SK-N-MC (cell line): ENCODE measurements around the gene NINJ2.

Experiments used
- DNase-seq: peaks from one replicate; pipeline ENCODE4 v3.0.0-alpha.2; 2011; ENCODE audit warnings: low read depth, low spot score
- H3K27ac ChIP-seq: fragments of 200-600 bp; sonication (generic); 2 replicates; pipeline ENCODE4 v1.5.1; 2016; ENCODE audit warnings: mixed run types
- H3K36me3 ChIP-seq: fragments of 200-600 bp; sonication (generic); 2 replicates; pipeline ENCODE4 v1.6.1; 2017; ENCODE audit warnings: antibody characterized with exemption, low read length, mixed read lengths; ENCODE audit not compliant: insufficient read depth
- H3K4me3 ChIP-seq: fragments of 200-600 bp; sonication (generic); 2 replicates; pipeline ENCODE4 v1.5.1; 2016
- H3K9ac ChIP-seq: fragments of 200-600 bp; sonication (generic); 2 replicates; pipeline ENCODE4 v1.8.0; 2017; ENCODE audit warnings: mixed run types, mixed read lengths; ENCODE audit not compliant: insufficient read length
- H3K9me3 ChIP-seq: fragments of 200-600 bp; sonication (generic); 2 replicates; pipeline ENCODE4 v1.6.1; 2017; ENCODE audit warnings: low read depth, mild to moderate bottlenecking, antibody characterized with exemption, low read length, moderate library complexity, mixed read lengths
- EZH2 ChIP-seq: fragments of 200-600 bp; sonication (generic); IDR thresholded peaks from one replicate; pipeline ENCODE4 v1.6.1; 2017; ENCODE audit warnings: antibody characterized with exemption
- FOXP2 ChIP-seq: optimal IDR thresholded peaks from 2 replicates; pipeline ENCODE3; 2011; ENCODE audit warnings: mild to moderate bottlenecking, moderate library complexity; ENCODE audit not compliant: insufficient read depth; ENCODE audit errors: extremely low read length, control extremely low read depth
- POLR2AphosphoS5 ChIP-seq: IDR thresholded peaks from 2 replicates; pipeline ENCODE4 v1.6.1; 2012; ENCODE audit warnings: mild to moderate bottlenecking, low read depth, low read length, borderline replicate concordance

Gene NINJ2

DNA sequence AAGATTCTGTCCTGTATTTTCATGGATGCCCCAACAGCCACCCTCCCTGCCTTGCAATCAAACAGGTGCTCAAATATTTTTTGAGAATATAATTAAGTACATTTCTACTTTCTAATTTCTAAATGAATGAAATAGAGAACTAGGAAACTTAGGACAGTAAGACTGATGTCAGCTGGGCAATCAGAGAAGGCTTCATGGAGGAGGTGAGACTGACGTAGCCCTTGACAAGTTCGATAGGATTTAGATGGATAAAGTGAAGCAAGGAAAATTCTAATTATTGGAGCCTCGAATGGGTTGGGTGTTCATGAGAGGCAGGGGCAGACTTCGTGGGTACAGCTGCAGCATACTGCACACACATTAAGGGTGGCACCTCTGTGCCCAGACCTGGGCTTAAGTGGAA lies 36.0 kb downstream of the NINJ2 start:
- no peaks in the 10 kb centered on the region for H3K9me3 ChIP-seq
- no peak for TF ChIP-seq POLR2AphosphoS5
- no peak for TF ChIP-seq FOXP2
- no peak for TF ChIP-seq EZH2
- no peak for DNase-seq
- H3K4me3 ChIP-seq = no peak overlapping the region
- no peaks in the 10 kb centered on the region for H3K36me3 ChIP-seq
- H3K27ac ChIP-seq = no peak overlapping the region
- H3K9ac ChIP-seq = no peak overlapping the region

DNA sequence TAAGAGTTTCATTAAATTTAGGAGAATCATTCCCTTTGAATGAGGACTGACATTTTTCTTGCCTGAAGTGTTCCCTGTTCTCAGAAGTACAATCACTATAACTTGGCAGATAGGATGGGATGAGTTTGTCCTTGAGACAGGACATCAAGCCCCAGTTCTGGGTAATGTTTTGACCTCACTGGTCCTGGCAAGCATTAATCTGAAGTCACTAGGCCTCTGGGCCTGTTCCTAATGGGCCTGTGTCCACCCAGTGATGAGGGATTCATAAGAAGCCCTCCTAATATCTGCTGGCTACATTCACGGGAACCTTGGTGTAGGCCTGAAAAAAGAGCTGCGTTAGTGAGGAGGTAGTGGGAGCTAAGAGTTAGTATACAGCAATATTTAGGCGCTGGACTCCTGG lies 37.2 kb downstream of the NINJ2 start:
- Histone ChIP-seq H3K9me3 (no peaks in the 10 kb centered on the region), H3K9ac (no peak overlapping the region), H3K36me3 (no peaks in the 10 kb centered on the region), H3K4me3 (no peak overlapping the region), H3K27ac (no peak overlapping the region)
- TF ChIP-seq FOXP2 = no peak
- no peak for TF ChIP-seq POLR2AphosphoS5
- TF ChIP-seq EZH2 = no peak
- DNase-seq = no peak

DNA sequence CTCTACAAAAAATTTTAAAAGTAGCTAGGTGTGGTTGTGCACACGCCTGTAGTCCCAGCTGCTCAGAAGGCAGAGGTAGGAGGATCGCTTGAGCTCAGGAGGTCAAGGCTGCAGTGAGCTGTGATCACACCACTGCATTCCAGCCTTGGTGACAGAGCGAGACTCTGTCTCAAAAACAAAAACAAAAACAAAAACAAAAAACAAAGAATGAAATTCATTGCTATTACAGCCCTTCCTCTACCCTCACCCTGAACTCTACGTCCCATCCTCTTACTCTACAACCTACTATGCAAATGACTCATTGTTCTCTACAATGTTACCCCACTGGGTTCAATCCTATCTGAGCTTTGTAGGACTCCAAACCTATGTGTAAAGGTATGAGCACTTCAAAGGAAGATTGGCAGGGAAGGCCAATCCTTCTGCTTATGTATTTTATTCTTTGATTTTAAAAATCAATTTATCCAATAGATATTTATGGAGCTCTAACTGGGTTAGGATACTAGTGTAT lies 39.3 kb downstream of the NINJ2 start:
- no peak overlapping the region for H3K27ac ChIP-seq
- no peak for TF ChIP-seq FOXP2
- TF ChIP-seq POLR2AphosphoS5 = no peak
- TF ChIP-seq EZH2 = no peak
- no peak for DNase-seq
- no peaks in the 10 kb centered on the region for H3K9me3 ChIP-seq
- H3K9ac ChIP-seq = no peak overlapping the region
- H3K36me3 ChIP-seq = no peaks in the 10 kb centered on the region
- H3K4me3 ChIP-seq = no peak overlapping the region

DNA sequence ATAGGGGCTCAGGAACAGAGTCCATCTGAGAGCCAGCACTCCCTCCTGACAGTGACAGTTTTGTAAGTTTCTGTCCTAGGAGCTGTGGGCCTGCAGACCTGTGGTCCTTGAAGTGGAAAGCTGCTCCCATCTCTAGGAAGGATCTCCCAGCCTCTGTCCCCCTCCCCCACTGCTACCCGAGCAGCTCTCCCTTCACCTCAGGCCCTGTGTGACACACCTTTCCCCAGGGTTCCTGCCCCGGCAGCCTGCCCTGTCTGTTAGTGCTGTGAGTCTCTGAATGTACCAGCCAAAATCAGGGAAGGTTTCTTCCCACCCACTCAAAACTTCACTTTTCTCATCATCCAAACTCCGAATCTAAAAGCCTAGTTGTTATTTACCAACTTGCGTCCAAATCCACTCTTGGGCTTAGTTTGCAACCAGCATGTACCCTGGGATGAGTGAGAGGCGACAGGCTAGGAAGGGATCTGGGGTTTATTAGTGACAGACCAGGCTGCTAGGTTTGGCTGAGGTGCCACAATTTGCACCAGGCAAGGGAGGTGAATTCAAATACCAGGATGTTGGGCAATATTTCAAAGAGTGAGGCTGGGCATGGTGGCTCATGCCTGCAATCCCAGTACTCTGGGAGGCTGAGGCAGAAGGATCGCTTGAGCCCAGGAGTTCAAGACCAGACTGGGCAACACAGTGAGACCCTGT lies 39.9 kb downstream of the NINJ2 start:
- no peak overlapping the region for H3K27ac ChIP-seq

DNA sequence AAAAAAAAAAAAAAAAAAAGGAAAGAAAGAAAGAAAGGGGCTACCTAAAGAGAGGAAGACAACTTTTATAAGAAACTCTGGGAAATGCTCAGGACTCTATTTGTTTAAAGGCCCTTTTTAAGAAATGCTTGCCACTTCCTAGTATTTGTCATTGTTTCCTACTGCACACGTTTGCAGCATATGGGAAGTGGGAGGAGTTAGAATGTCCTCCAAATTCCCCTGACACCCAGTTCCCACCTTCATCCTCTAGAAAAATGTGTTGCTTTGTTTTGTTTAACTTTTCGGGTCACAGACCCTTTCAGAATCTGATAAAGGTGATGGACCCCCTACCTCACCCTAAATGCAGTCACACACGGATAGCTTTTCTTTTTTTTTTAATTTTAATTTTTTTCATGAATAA lies 40.8 kb downstream of the NINJ2 start:
- no peak for DNase-seq
- H3K36me3 ChIP-seq = no peaks in the 10 kb centered on the region
- no peak overlapping the region for H3K4me3 ChIP-seq
- no peak for TF ChIP-seq EZH2
- no peak for TF ChIP-seq POLR2AphosphoS5
- no peak for TF ChIP-seq FOXP2
- H3K27ac ChIP-seq = no peak overlapping the region
- no peaks in the 10 kb centered on the region for H3K9me3 ChIP-seq
- no peak overlapping the region for H3K9ac ChIP-seq

More for the DNA sequence above, 39.9 kb downstream of the NINJ2 start:
- Histone ChIP-seq H3K4me3 (no peak overlapping the region), H3K9ac (no peak overlapping the region), H3K36me3 (no peaks in the 10 kb centered on the region), H3K9me3 (no peaks in the 10 kb centered on the region)
- DNase-seq = no peak
- no peak for TF ChIP-seq FOXP2

DNA sequence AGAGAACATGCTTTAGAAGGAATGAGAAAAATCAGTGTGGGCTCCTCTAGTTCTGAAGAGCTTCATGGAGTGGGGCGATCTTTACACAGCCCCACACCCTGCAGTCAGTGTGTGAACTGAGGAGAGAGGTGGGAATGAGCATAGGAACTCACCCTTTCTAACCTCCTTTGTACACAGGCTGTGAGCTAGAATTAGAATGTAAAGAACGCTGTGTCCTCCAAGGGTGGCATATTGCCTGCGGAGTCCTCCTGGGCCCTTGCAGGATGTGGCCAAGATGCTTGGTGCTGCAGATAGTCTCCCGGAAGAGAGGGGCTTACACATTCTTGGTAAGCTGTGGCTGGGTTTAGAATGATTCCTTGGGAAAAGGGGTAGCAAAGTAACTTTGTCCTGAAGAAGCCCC lies 43.9 kb downstream of the NINJ2 start:
- no peak overlapping the region for H3K9ac ChIP-seq
- TF ChIP-seq POLR2AphosphoS5 (no peak), EZH2 (no peak), FOXP2 (no peak)
- no peak for DNase-seq
- H3K36me3 ChIP-seq = no peaks in the 10 kb centered on the region
- no peaks in the 10 kb centered on the region for H3K9me3 ChIP-seq
- H3K4me3 ChIP-seq = no peak overlapping the region
- H3K27ac ChIP-seq = no peak overlapping the region

DNA sequence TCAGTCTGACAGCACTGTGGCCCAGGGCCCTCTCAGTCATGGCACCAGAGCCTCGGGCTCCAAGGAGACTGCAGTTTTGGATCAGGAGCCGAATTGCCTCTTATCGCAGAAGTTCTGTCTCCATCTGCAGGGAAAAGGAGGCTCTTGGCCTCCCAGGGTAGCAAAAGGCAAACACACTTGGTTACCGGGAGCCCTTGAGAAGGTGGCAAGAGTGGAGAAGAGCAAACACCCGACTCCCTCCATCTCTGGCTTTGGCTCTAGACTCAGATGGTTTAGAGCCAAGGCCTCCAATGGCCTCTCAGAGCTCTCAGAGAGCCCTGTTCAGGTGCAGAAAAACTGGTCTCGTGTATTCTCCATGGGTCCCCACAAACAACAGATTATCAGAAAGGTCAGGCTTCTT lies 44.6 kb downstream of the NINJ2 start:
- H3K9ac ChIP-seq = no peak overlapping the region
- no peak overlapping the region for H3K4me3 ChIP-seq
- no peak for DNase-seq
- TF ChIP-seq EZH2 = no peak
- TF ChIP-seq POLR2AphosphoS5 = no peak
- TF ChIP-seq FOXP2 = no peak
- H3K36me3 ChIP-seq = no peaks in the 10 kb centered on the region
- no peak overlapping the region for H3K27ac ChIP-seq
- H3K9me3 ChIP-seq = no peaks in the 10 kb centered on the region

DNA sequence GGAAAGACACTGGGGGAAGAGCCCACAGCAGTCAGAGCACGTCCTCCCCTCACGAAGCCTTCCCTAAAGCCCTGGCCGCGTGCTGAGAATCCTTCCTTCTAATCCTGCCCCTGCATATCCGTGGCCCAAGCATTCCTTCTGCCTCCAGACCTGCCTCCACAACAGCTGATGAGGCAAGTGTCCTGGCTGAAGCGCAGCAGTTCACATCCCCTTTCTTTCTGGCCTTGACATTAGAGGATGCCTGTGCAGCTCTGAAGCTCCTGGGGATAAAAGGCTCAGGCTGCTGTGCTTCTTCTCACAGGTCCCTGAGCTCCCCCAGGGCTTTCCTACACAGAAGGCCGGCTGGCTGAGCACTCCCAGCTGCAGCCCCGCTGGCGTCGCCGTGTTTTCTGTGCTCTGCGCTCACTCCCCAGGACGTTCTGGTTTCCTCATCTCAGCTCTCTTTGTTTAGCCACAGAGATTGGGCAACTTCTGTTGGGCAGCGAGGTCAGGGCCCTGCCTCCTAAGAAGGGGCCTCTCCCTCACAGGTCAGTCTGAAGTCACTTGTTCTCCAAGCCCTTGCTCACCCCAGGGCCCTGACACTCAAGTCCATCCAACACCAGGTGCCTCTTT lies 45.8 kb downstream of the NINJ2 start:
- DNase-seq = no peak
- Histone ChIP-seq H3K27ac (no peak overlapping the region), H3K9ac (no peak overlapping the region)

DNA sequence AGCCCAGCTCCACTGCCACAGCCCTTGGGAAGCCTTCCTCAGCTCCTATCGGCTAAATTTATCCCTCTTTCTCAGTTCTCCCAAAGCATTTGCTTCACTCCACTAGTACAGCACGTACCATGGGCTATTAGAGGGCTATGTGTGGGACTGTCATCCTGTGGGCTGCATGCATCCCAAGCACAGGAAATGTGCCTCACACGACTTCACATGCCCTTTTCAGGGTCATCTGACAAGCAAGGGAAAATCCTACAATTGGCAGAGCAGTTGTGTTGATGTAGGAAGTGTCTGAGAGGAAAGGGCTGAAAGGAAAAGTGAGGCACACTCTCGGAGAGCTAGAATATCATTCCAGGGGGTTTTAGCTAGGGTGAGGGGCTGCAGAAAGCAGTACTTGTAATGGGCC lies 47.6 kb downstream of the NINJ2 start:
- Histone ChIP-seq H3K9ac (no peak overlapping the region), H3K4me3 (no peak overlapping the region), H3K27ac (no peak overlapping the region), H3K36me3 (no peaks in the 10 kb centered on the region), H3K9me3 (no peaks in the 10 kb centered on the region)
- no peak for DNase-seq
- TF ChIP-seq EZH2 = no peak
- no peak for TF ChIP-seq POLR2AphosphoS5
- no peak for TF ChIP-seq FOXP2

More for the DNA sequence above, 45.8 kb downstream of the NINJ2 start:
- Histone ChIP-seq H3K36me3 (no peaks in the 10 kb centered on the region), H3K9me3 (no peaks in the 10 kb centered on the region), H3K4me3 (no peak overlapping the region)
- TF ChIP-seq POLR2AphosphoS5 (no peak), EZH2 (no peak), FOXP2 (no peak)
